GM18507 (cell line): Measurements from ENCODE around the gene PPFIBP2.
A peak's percentile ranks its signal among the peaks of the same experiment; 100 is the strongest.

Experiments
- DNase-seq: peaks from one replicate; pipeline ENCODE4 v3.0.0; 2011; ENCODE audit warnings: low read depth; ENCODE audit not compliant: insufficient read length; ENCODE audit errors: extremely low spot score
- FAIRE-seq: peaks from 2 replicates; lab custom pipeline; 2011; peaks lifted over from hg19 to GRCh38; lab: Jason Lieb, UNC

The PPFIBP2 gene

DNA sequence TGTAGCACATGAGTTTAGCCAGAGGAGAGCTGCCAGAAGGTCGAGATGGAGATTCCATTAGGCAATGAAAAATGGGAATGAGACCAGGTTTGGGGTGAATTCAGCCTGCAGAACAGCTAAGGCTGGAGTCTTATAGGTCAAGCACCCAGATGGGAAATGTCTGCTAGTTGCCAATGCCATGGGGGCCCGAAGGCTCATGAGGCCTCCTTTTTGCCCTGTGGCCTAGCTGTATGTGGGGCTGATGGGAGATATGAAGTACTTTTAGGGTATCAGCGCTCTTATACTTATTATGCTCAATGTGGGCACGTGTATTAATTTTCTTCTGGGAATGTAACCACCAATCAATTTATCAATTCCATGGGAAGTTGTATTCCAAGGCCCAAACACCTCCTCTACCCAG lies 8.7 kb downstream of the PPFIBP2 start:
- DNase-seq (no peak), FAIRE-seq (no peak)

- no peak for DNase-seq
- FAIRE-seq = peak; percentile 29
These were observed 9.8 kb downstream of the PPFIBP2 start for GRCh38 chr11:7523416-7524210.

- DNase-seq (no peak), FAIRE-seq (peak; percentile 52)
These were observed 10.8 kb downstream of the PPFIBP2 start for GRCh38 chr11:7524462-7525235.

GRCh38 chr11:7525424-7525823 lies 11.6 kb downstream of the PPFIBP2 start:
- FAIRE-seq = no peak
- no peak for DNase-seq

- no peak for DNase-seq
- peak; percentile 81 for FAIRE-seq
These were observed 13.2 kb downstream of the PPFIBP2 start for GRCh38 chr11:7527029-7527428.

GRCh38 chr11:7528514-7529049 lies 14.8 kb downstream of the PPFIBP2 start:
- no peak for FAIRE-seq
- no peak for DNase-seq

DNA sequence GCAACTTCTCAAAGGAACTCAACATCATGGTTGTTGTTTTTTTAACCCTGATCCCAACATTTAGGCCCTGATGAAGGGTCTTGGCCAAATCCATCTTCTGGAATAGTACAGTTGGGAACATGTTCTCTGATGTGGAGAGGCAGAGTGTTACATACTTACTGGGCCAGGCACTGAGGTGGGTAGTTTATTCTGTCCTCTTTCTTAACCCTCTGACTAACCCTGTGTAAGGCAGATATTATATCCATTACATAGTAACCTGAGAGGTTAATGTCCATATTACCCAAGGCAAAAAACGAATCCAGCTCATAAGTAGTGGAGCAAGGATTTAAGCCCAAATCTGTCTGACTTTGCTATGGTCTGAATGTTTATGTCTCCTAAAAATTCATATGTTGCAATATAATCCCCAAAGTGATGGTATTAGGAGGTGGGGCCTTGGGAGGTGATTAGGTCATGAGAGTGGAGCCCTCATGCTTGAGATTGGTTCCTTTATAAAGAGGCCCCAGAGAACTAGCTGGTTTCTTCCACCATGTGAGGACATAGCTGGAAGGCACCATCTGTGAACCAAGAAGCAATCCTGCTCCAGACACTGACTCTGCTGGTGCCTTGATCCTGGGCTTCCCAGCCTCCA lies 16.3 kb downstream of the PPFIBP2 start:
- FAIRE-seq (no peak), DNase-seq (no peak)

DNA sequence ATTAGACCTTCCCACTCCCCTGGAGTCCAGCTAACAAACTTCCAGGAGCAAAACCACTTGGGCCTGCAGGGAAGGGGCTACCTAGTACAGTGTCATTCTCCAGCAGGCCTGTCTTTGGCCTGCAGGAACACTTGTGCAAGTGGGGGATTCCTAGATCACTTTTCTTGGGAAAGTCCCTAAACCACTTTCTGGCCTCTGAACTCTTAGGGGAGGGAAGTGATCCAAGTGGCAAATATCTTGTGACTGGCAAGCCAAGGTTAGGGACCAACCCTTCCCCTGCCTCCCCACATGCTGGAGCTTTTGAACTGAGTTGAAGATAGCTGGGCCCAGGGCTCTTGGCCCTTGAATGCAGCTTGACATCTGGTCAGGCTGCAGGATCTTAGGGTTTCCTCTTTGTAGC lies 17.2 kb downstream of the PPFIBP2 start:
- FAIRE-seq (peak; percentile 75), DNase-seq (no peak)

GRCh38 chr11:7532405-7533145 lies 18.8 kb downstream of the PPFIBP2 start:
- DNase-seq (no peak), FAIRE-seq (no peak)

GRCh38 chr11:7533199-7534041 lies 19.6 kb downstream of the PPFIBP2 start:
- no peak for FAIRE-seq
- no peak for DNase-seq

GRCh38 chr11:7534042-7534378 lies 20.2 kb downstream of the PPFIBP2 start:
- FAIRE-seq (peak; percentile 87), DNase-seq (no peak)

DNA sequence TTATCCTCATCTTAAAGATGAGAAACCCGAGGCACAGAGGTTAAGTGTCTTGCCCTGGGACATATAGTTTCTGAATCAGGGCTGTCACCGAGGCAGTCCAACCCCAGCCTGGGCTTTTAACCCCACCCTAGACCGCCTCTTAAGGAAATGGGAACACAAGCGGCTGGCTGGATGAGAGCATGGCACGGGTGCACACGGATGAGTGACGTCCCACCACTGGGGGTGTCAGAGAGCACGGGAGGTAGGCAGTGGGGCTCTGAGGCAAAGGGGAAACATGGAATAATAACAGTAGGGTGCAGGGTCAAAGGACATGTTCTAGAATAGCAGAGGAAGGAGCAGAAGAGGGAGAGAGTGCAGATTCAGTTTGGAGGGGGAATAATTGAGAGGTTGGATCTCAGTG lies 22.3 kb downstream of the PPFIBP2 start:
- DNase-seq (no peak), FAIRE-seq (no peak)

DNA sequence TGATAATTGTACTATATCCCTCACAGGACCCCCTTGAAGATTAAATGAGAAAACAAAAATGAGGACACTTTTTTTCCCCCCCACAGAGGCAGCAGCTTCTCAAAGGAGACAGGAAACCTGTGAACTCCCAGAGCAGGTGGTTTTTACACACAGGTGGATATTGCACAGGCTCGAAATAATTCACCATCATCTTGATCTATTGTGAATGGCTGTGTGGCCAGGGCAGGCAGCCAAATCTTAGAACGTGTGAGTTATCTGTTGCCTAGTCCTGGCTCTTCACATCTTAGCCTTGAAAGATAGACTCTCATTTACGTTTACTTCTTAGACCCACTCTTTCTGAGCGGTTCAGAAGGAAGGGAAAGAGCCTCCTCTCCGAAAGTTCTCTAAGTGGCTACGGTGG lies 23.5 kb downstream of the PPFIBP2 start:
- DNase-seq (no peak), FAIRE-seq (no peak)

- FAIRE-seq = no peak
- no peak for DNase-seq
These were observed 24.2 kb downstream of the PPFIBP2 start for GRCh38 chr11:7538031-7538430.

GRCh38 chr11:7538466-7539454 lies 25.0 kb downstream of the PPFIBP2 start:
- FAIRE-seq = no peak

DNA sequence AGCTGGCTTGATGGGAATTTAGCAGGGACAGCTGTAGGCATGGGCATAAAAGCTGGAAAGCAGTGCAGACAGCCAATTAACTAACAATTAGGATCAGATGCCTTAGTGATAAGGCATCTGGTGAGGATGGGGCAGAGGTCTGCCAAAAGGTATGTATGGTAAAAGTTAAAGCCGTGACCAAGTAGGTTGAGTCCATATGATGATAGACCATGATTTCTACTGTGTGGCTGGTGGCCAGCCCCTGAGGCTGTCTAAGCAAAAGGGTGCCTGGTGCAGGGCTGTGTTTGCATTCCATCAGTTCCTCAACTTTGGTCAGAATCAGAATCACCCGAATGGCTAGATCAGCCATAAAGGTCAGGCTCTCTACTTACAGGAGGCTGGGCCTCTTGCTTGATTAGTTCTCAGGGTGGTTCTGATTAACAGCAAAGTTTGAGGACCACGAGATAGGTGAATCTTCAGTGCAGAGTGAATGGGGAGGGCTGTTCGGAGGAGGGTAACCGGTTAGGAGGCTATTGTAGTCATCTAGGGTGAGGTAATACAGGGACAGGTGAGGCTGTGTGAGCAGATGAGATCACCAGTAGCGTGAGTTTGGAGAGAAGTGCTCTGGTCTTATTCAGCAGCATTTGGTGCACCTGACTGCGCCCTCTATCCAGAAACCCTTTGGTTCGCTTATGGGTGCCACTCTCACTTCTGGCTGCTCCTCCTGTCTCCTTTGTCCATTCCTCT lies 27.2 kb downstream of the PPFIBP2 start:
- FAIRE-seq = no peak
- no peak for DNase-seq

More at GRCh38 chr11:7538466-7539454, 25.0 kb downstream of the PPFIBP2 start:
- DNase-seq = no peak

DNA sequence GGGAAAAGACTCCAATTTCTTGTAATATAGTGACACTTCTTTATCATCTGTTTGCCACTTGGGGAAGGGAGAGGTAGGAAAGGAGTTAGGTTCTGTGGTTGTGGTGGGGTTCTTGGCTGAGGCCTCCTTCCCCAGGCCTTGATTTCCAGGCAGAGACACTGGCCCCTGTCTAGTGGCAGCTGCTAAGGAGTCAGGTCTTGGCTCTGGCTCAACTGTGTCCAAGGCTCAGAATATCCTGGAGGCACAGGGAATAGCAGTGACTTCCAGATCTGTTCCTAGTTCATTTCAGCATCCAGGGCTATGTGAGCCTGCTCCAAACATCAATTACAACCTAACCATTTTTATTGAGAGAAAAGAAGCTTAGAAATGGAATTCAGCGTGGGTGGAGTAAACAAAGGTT lies 29.5 kb downstream of the PPFIBP2 start:
- FAIRE-seq = no peak
- no peak for DNase-seq
